T-cell (primary cell): ENCODE data around the gene MAGEA3. TPM values are rescaled to one million over a fixed set of nuclear protein-coding genes. Genes with fewer than 3 reads are reported as not detected.
"Not testable (repeated sequence)": the region's sequence is repeated elsewhere in the genome, so short reads cannot be mapped to it uniquely, and the experiment has no call there.

ENCODE experiments used
- ATAC-seq, 4 experiments: fragments of 200-7000 bp in 3 of 4; fragments of 150-1000 bp in 1 of 4; cut with Tn5 transposase; replicated peaks in 1 of 4; 1 replicate in 3 of 4; 2 replicates in 1 of 4; pipeline ENCODE4 v1.10.0; 2021; ENCODE audit warnings: moderate library complexity in 3 of 4, mild to moderate bottlenecking in 2 of 4, moderate number of reproducible peaks in 1 of 4
- CTCF ChIA-PET, 2 donors: fragments of 300-600 bp; sonication (Branson Sonifier 250); formaldehyde crosslinking; loops; one replicate each; lab custom pipeline; 2022; ENCODE audit warnings: antibody characterized with exemption in 2 of 2; lab: Charles Lee
- POLR2A ChIA-PET, 2 donors: fragments of 300-600 bp; sonication (Branson Sonifier 250); formaldehyde crosslinking; loops; one replicate each; lab custom pipeline; 2022; ENCODE audit warnings: antibody characterized with exemption in 2 of 2; lab: Charles Lee
- DNase-seq, 35 experiments: peaks; one replicate each; pipeline versions ENCODE4 v3.0.0 to v3.0.0-alpha.2; 2013 to 2023
- H3K27ac ChIP-seq: one replicate; pipeline ENCODE4 v1.5.1; 2013; ENCODE audit warnings: low read length
- H3K27me3 ChIP-seq, 2 experiments: replicated peaks in 1 of 2; 1 replicate in 1 of 2; 2 replicates in 1 of 2; pipeline versions ENCODE4 v1.6.1 to v1.7.0; 2013; ENCODE audit warnings: low read length in 1 of 2, mixed read lengths in 1 of 2; ENCODE audit not compliant: control insufficient read depth in 2 of 2, insufficient read depth in 2 of 2; ENCODE audit errors: extremely low read depth in 1 of 2
- H3K36me3 ChIP-seq, 2 donors: 1 replicate in 1 of 2; 2 replicates in 1 of 2; pipeline versions ENCODE4 v1.6.1 to v1.7.0; 2013; ENCODE audit warnings: low read length in 1 of 2; ENCODE audit not compliant: control insufficient read depth in 2 of 2, insufficient read depth in 1 of 2; ENCODE audit errors: extremely low read depth in 1 of 2
- H3K4me1 ChIP-seq, 2 experiments: 1 replicate in 1 of 2; 2 replicates in 1 of 2; pipeline versions ENCODE4 v1.6.1 to v1.7.0; 2013; ENCODE audit warnings: low read length in 2 of 2, mixed read lengths in 1 of 2; ENCODE audit not compliant: insufficient read depth in 2 of 2, control insufficient read depth in 1 of 2; ENCODE audit errors: extremely low read depth in 1 of 2
- H3K4me3 ChIP-seq, 2 donors: 1 replicate in 1 of 2; 2 replicates in 1 of 2; pipeline versions ENCODE4 v1.5.1 to v1.7.0; 2013; ENCODE audit warnings: mild to moderate bottlenecking in 2 of 2, low read length in 1 of 2, moderate library complexity in 1 of 2; ENCODE audit not compliant: control insufficient read depth in 1 of 2; ENCODE audit errors: extremely low read depth in 1 of 2
- H3K9me3 ChIP-seq: 2 replicates; pipeline ENCODE4 v1.7.0; 2013
- H3K27ac Mint-ChIP-seq, 2 donors: one replicate each; pipeline ENCODE4 v1.8.0; 2020 to 2021; ENCODE audit warnings: mild to moderate bottlenecking in 2 of 2, mixed read lengths in 2 of 2
- H3K27me3 Mint-ChIP-seq, 2 donors: one replicate each; pipeline ENCODE4 v1.8.0; 2021 to 2022; ENCODE audit warnings: mixed read lengths in 2 of 2
- H3K36me3 Mint-ChIP-seq: one replicate; pipeline ENCODE4 v1.8.0; 2021; ENCODE audit warnings: mixed read lengths
- H3K4me1 Mint-ChIP-seq, 3 donors: one replicate each; pipeline ENCODE4 v1.8.0; 2020 to 2022; ENCODE audit warnings: mixed read lengths in 3 of 3, mild to moderate bottlenecking in 1 of 3
- H3K4me3 Mint-ChIP-seq, 3 donors: one replicate each; pipeline ENCODE4 v1.8.0; 2020 to 2022; ENCODE audit warnings: mild to moderate bottlenecking in 3 of 3, mixed read lengths in 3 of 3, moderate library complexity in 3 of 3
- H3K9me3 Mint-ChIP-seq, 3 donors: one replicate each; pipeline ENCODE4 v1.8.0; 2020 to 2022; ENCODE audit warnings: mixed read lengths in 3 of 3
- WGBS: methylation state at CpG from one replicate; pipeline ENCODE4 v1.1.5; 2013; ENCODE audit warnings: missing lambda C conversion rate; ENCODE audit not compliant: insufficient coverage; 5-methylcytosine and 5-hydroxymethylcytosine counted together
- total RNA-seq, 35 experiments: library from RNA in 6 of 35; stranded (reverse) in 6 of 35; fragments of 120-200 nt in 1 of 35; gene quantifications; one replicate each; pipeline versions ENCODE4 v1.2.1 to v1.2.4 and lab custom pipeline; 2013 to 2026

The MAGEA3 gene
- total RNA-seq = under 1 TPM in 2 of 5 donors, not detected in 3; 0.28 to 0.33 TPM
- total RNA-seq (2013) = not detected
- 0 reads per million in 29 experiments for total RNA-seq (lab: John Stamatoyannopoulos, UW)

- H3K9me3 Mint-ChIP-seq, ATAC-seq, H3K36me3 ChIP-seq, H3K9me3 ChIP-seq, H3K27ac ChIP-seq, H3K4me1 ChIP-seq, H3K4me1 Mint-ChIP-seq, H3K4me3 ChIP-seq, H3K27me3 ChIP-seq, H3K4me3 Mint-ChIP-seq, DNase-seq, H3K27ac Mint-ChIP-seq, H3K36me3 Mint-ChIP-seq, CTCF ChIA-PET, H3K27me3 Mint-ChIP-seq, POLR2A ChIA-PET: not testable (repeated sequence)
- no CpG with 5 or more reads among the region's 34 CpGs for WGBS
Observed at GRCh38 chrX:152697952-152698931, at the start of gene MAGEA3. Gene MAGEA3 (plus strand): TSS chrX:152698794. CDS start chrX:152700833, 2,039 bp downstream.

GRCh38 chrX:152652060-152652459 is 46.5 kb upstream of the MAGEA3 start:
- no peak overlapping the region for H3K27ac Mint-ChIP-seq
- Histone ChIP-seq H3K4me3 (no peak overlapping the region), H3K36me3 (no peaks in the 10 kb centered on the region), H3K9me3 (no peaks in the 10 kb centered on the region), H3K27ac (no peak overlapping the region), H3K27me3 (peaks cover 0 to 2% of the 10 kb centered on the region in 2 experiments), H3K4me1 (no peaks in the 10 kb centered on the region)
- WGBS = no CpG with 5 or more reads among the region's 6 CpGs
- CTCF ChIA-PET = interaction anchor here in 1 of 2 donors (0.5 kb wide), 1 partner anchor 887 kb away, joined by 3 read pairs; no protein-coding TSS in a partner anchor
- no peak overlapping the region for H3K4me3 Mint-ChIP-seq
- POLR2A ChIA-PET = no interaction called here
- no peak for DNase-seq
- no peaks in the 10 kb centered on the region for H3K4me1 Mint-ChIP-seq
- ATAC-seq = no peak
- H3K27me3 Mint-ChIP-seq = peaks cover 17 to 31% of the 10 kb centered on the region in 2 donors
- no peaks in the 10 kb centered on the region for H3K9me3 Mint-ChIP-seq
- H3K36me3 Mint-ChIP-seq = no peaks in the 10 kb centered on the region

- Histone ChIP-seq H3K4me3 (no peak overlapping the region), H3K27me3 (peaks cover 0 to 2% of the 10 kb centered on the region in 2 experiments), H3K27ac (no peak overlapping the region), H3K36me3 (no peaks in the 10 kb centered on the region), H3K4me1 (no peaks in the 10 kb centered on the region), H3K9me3 (no peaks in the 10 kb centered on the region)
- WGBS = 95% methylated on average over 6 of the region's 16 CpGs
- H3K4me1 Mint-ChIP-seq = no peaks in the 10 kb centered on the region
- H3K36me3 Mint-ChIP-seq = no peaks in the 10 kb centered on the region
- ChIA-PET POLR2A (no interaction called here), CTCF (no interaction called here)
- no peaks in the 10 kb centered on the region for H3K9me3 Mint-ChIP-seq
- H3K4me3 Mint-ChIP-seq = no peak overlapping the region
- no peak overlapping the region for H3K27ac Mint-ChIP-seq
- H3K27me3 Mint-ChIP-seq = peaks cover 17 to 31% of the 10 kb centered on the region in 2 donors
- ATAC-seq (no peak), DNase-seq (no peak)
Observed at GRCh38 chrX:152652467-152652866, 46.1 kb upstream of the MAGEA3 start.

DNA sequence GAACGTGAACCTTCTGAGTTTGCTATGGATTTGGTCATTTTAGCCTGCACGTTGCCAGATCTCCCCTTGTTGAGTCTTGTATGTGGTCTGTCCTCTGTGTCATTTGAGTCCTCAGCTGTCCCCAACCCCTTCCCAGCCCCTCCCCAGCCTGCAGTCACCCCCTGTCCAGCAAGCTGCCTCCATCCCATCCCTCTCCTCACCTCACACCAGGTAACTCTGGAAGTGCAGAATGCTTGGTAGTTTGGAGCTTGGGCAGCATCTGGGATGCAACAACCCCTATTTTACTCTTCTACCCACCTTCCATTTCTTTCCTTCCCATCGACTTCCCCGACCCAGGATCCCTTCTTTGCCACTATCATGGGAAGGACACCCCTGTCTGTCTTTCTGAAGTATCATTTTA is 42.5 kb upstream of the MAGEA3 start:
- no peak for DNase-seq
- no peaks in the 10 kb centered on the region for H3K36me3 ChIP-seq
- H3K9me3 ChIP-seq = no peaks in the 10 kb centered on the region
- no peaks in the 10 kb centered on the region for H3K4me1 ChIP-seq
- peaks cover 9 to 39% of the 10 kb centered on the region in 2 donors for H3K27me3 Mint-ChIP-seq
- POLR2A ChIA-PET = interaction anchor here in 1 of 2 donors (0.5 kb wide), 1 partner anchor 55 kb away, joined by 3 read pairs; no protein-coding TSS in a partner anchor
- no peak overlapping the region for H3K4me3 Mint-ChIP-seq
- no CpG with 5 or more reads among the region's 4 CpGs for WGBS
- ATAC-seq = no peak
- CTCF ChIA-PET = no interaction called here
- no peak overlapping the region for H3K4me3 ChIP-seq
- no peaks in the 10 kb centered on the region for H3K4me1 Mint-ChIP-seq
- no peaks in the 10 kb centered on the region for H3K36me3 Mint-ChIP-seq
- H3K27ac ChIP-seq = no peak overlapping the region
- H3K27ac Mint-ChIP-seq = no peak overlapping the region
- no peaks in the 10 kb centered on the region for H3K9me3 Mint-ChIP-seq
- peaks cover 0 to 2% of the 10 kb centered on the region in 2 experiments for H3K27me3 ChIP-seq

DNA sequence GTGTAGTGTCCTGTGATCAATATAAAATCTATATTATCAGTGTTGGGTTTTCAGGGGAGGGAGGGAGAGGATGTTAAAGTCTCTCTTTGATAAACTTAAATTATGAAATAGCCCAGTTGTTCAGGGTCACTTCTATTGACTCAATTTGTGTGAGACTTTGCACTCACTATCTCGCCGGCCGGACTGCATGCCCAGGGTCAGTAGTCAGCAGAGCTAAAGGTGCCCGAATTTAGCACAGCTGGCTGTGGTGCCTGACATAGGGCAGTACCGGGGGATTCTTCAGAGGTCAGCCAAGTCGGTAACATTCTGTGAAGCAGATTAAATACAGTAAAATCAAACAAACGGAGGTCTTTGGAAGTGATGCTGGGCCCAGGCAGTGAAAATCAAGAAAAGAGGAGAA is 41.7 kb upstream of the MAGEA3 start:
- Mint-ChIP-seq H3K27me3 (peaks cover 9 to 43% of the 10 kb centered on the region in 2 donors), H3K36me3 (no peaks in the 10 kb centered on the region), H3K9me3 (no peaks in the 10 kb centered on the region), H3K4me3 (no peak overlapping the region), H3K4me1 (no peaks in the 10 kb centered on the region), H3K27ac (no peak overlapping the region)
- Histone ChIP-seq H3K4me1 (no peaks in the 10 kb centered on the region), H3K27ac (no peak overlapping the region), H3K9me3 (no peaks in the 10 kb centered on the region), H3K4me3 (no peak overlapping the region), H3K36me3 (no peaks in the 10 kb centered on the region), H3K27me3 (peaks cover 0 to 2% of the 10 kb centered on the region in 2 experiments)
- WGBS = 85% methylated on average over 5 of the region's 7 CpGs
- DNase-seq (no peak), ATAC-seq (no peak)
- ChIA-PET POLR2A (no interaction called here), CTCF (no interaction called here)

DNA sequence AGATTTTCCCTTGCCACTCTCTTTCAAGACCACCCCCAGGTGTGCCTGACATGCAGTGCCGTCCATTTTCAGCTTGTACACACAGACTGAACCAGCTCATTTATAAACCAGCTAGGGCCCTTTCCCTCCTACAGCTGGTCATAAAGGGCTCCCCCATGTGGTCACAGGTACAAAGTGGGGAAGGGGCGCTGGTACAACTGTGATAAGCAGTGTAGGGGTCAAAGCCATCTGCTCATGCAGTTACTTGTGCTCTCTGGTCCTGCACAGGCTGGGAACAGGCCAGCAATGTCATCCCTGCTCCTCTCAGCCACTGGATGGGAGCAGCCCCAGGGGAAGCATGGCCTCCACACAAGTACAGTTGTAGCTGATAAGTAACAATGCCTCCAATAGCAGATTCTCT is 40.3 kb upstream of the MAGEA3 start:
- CTCF ChIA-PET = no interaction called here

More for the DNA sequence above, 40.3 kb upstream of the MAGEA3 start:
- Mint-ChIP-seq H3K27ac (no peak overlapping the region), H3K9me3 (no peaks in the 10 kb centered on the region), H3K27me3 (peaks cover 6 to 43% of the 10 kb centered on the region in 2 donors), H3K4me1 (no peaks in the 10 kb centered on the region), H3K4me3 (no peak overlapping the region), H3K36me3 (no peaks in the 10 kb centered on the region)
- ATAC-seq (no peak), DNase-seq (no peak)
- Histone ChIP-seq H3K27ac (no peak overlapping the region), H3K36me3 (no peaks in the 10 kb centered on the region), H3K9me3 (no peaks in the 10 kb centered on the region), H3K4me1 (no peaks in the 10 kb centered on the region), H3K27me3 (no peaks in the 10 kb centered on the region), H3K4me3 (no peak overlapping the region)
- WGBS = no CpG with 5 or more reads among the region's 2 CpGs
- POLR2A ChIA-PET = no interaction called here
